Endodermal cell (in vitro differentiated cells): ENCODE measurements around the gene HCRTR1. TPM values are rescaled to one million over a fixed set of nuclear protein-coding genes. Genes with fewer than 3 reads are reported as not detected.

ENCODE experiments used
- DNase-seq: peaks from one replicate; pipeline ENCODE4 v3.0.0-alpha.2; 2017
- H3K27ac ChIP-seq: 2 replicates; pipeline ENCODE4 v1.5.1; 2013; ENCODE audit warnings: mild to moderate bottlenecking, low read depth, low read length, moderate library complexity
- H3K27me3 ChIP-seq: 2 replicates; pipeline ENCODE4 v1.6.1; 2013; ENCODE audit warnings: mild to moderate bottlenecking, low read length, moderate library complexity; ENCODE audit not compliant: insufficient read depth, control insufficient read depth, poor library complexity, severe bottlenecking
- H3K36me3 ChIP-seq: 2 replicates; pipeline ENCODE4 v1.7.0; 2013; ENCODE audit warnings: mild to moderate bottlenecking, low read length, moderate library complexity; ENCODE audit not compliant: control insufficient read depth, insufficient read depth
- H3K4me1 ChIP-seq: one replicate; pipeline ENCODE4 v1.7.0; 2013; ENCODE audit warnings: low read length; ENCODE audit not compliant: control insufficient read depth, insufficient read depth
- H3K4me3 ChIP-seq: 2 replicates; pipeline ENCODE4 v1.5.1; 2013; ENCODE audit warnings: mild to moderate bottlenecking, low read length, moderate library complexity
- H3K9ac ChIP-seq: 2 replicates; pipeline ENCODE4 v1.6.1; 2013; ENCODE audit warnings: mild to moderate bottlenecking, low read length, moderate library complexity; ENCODE audit not compliant: poor library complexity, severe bottlenecking; ENCODE audit errors: extremely low read depth
- H3K9me3 ChIP-seq: 2 replicates; pipeline ENCODE4 v1.6.1; 2013; ENCODE audit warnings: mild to moderate bottlenecking, low read length, moderate library complexity; ENCODE audit not compliant: control insufficient read depth
- H3K27ac Mint-ChIP-seq: 2 replicates; pipeline ENCODE4 v1.8.0; 2020; ENCODE audit warnings: mixed read lengths
- H3K27me3 Mint-ChIP-seq: 2 replicates; pipeline ENCODE4 v1.8.0; 2021; ENCODE audit warnings: mild to moderate bottlenecking, mixed read lengths; ENCODE audit not compliant: insufficient read depth
- H3K36me3 Mint-ChIP-seq: 2 replicates; pipeline ENCODE4 v1.8.0; 2020; ENCODE audit warnings: low read depth, mixed read lengths
- H3K4me1 Mint-ChIP-seq: 2 replicates; pipeline ENCODE4 v1.8.0; 2020; ENCODE audit warnings: mixed read lengths
- H3K4me3 Mint-ChIP-seq: 2 replicates; pipeline ENCODE4 v1.8.0; 2020; ENCODE audit warnings: mild to moderate bottlenecking, moderate library complexity, mixed read lengths
- H3K9me3 Mint-ChIP-seq: 2 replicates; pipeline ENCODE4 v1.8.0; 2020; ENCODE audit warnings: mild to moderate bottlenecking, mixed read lengths
- WGBS, 2 experiments: methylation state at CpG; one replicate each; pipeline versions ENCODE4 v1.1.5 to v1.1.7; 2013; ENCODE audit warnings: missing lambda C conversion rate in 2 of 2, mixed read lengths in 1 of 2; ENCODE audit not compliant: insufficient coverage in 1 of 2, insufficient read length in 1 of 2; 5-methylcytosine and 5-hydroxymethylcytosine counted together
- total RNA-seq, 2 donors: library from RNA; stranded (reverse); fragmentation: NEBNext Ultra II Directional in 1 of 2; extraction: Animal tissue kit (Norgen Biotek cat#: 25700) in 1 of 2; gene quantifications; 2 replicates in 1 of 2; 3 replicates in 1 of 2; pipeline ENCODE4 v1.2.1, GENCODE V29; 2021
- TF ChIP-seq, protein P1 (sequence below): fragments of 200-600 bp; sonication (generic); conservative IDR thresholded peaks from 2 replicates; pipeline ENCODE4 v1.5.0; 2021; ENCODE audit warnings: antibody characterized with exemption, mild to moderate bottlenecking

The HCRTR1 gene
- total RNA-seq, 2 donors from 2014 or later = not detected

DNA sequence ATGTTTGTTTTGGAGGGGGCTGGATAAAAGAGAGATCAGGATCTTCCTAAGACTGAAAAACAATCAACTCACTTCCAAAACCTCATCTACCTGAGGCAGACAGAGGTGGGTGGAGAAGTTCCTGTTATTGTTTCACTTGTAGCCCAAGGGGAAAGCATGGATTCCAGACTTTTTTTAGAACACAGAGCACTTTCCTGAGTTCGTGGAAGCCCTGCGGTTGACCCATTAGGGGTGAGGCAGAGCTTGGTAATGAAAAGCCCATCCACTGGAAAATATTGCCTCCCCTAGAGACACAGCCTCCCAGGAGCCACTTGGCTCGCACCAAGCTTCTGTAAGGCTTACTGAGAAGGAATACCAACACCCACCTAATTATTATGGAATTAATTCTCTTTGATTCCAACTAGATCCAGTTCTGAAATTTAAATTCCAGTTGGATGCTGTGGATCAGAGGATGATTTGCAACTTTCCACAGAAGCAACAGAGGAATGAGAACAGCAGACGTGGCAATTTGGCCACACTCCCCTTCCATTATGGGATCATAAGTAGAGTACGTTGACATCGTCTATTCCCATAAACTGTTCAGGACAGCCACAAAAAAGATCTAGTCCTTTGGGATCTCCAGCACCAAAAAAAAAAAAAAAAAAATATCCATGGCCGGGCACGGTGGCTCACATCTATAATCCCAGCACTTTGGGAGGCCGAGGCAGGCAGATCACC is 31.3 kb downstream of the HCRTR1 start:
- H3K27ac Mint-ChIP-seq = peak overlapping the region; percentile 23

DNA sequence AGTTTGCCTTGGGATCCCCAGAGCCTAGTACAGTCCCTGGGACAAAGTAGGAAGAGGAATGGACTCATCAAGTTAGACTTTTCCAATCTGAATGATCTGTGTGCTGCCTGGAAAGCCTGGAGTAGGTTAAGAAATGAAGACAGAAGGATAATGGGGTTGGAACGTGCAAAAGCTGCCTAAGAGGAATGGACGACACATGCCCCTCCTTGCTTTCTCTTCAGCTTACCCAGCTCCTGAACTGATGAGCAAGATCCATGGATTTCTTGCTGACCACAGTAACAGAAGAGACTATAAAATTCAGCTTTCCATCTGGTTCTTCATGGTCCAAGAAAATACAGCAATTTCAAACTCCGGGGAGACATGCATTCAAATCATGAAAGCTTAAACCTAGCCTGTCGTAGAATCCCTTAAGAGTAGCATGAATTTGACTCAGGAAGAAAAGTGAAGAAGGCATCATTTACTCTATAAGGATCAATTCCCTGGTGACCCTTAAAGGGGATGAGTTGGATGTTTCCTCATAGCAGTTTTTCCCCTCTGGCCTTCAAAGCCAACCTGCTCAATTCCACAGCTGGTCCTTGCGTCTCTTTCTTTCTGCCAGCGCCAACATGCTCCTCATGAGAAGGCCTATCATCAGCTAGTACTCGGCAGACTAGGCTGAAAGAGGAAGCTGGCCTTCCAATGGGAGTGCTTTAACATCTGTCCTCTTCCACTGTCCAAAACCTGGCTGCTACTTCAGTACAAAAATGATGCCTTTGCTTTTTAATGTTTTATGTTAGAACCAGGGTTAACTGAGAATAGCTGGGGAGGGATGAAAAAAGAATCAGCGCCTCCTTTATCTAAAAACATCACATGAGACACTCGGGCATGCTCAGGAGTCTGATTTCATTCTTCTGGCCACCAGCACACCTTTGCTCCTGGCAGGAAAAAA is 32.9 kb downstream of the HCRTR1 start:
- no peaks in the 10 kb centered on the region for H3K9me3 Mint-ChIP-seq
- TF ChIP-seq, protein P1, sequence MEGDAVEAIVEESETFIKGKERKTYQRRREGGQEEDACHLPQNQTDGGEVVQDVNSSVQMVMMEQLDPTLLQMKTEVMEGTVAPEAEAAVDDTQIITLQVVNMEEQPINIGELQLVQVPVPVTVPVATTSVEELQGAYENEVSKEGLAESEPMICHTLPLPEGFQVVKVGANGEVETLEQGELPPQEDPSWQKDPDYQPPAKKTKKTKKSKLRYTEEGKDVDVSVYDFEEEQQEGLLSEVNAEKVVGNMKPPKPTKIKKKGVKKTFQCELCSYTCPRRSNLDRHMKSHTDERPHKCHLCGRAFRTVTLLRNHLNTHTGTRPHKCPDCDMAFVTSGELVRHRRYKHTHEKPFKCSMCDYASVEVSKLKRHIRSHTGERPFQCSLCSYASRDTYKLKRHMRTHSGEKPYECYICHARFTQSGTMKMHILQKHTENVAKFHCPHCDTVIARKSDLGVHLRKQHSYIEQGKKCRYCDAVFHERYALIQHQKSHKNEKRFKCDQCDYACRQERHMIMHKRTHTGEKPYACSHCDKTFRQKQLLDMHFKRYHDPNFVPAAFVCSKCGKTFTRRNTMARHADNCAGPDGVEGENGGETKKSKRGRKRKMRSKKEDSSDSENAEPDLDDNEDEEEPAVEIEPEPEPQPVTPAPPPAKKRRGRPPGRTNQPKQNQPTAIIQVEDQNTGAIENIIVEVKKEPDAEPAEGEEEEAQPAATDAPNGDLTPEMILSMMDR = no peak
- 88 to 92% methylated on average over 9 of the region's 9 CpGs for WGBS, 2 experiments

More for the DNA sequence above, 31.3 kb downstream of the HCRTR1 start:
- Mint-ChIP-seq H3K36me3 (no peaks in the 10 kb centered on the region), H3K27me3 (no peaks in the 10 kb centered on the region), H3K9me3 (no peaks in the 10 kb centered on the region), H3K4me3 (peak overlapping the region; percentile 13), H3K4me1 (peaks cover 23% of the 10 kb centered on the region)
- Histone ChIP-seq H3K9ac (no peak overlapping the region), H3K27ac (no peak overlapping the region), H3K9me3 (no peaks in the 10 kb centered on the region), H3K27me3 (no peaks in the 10 kb centered on the region), H3K4me1 (peaks cover 10% of the 10 kb centered on the region), H3K4me3 (no peak overlapping the region), H3K36me3 (no peaks in the 10 kb centered on the region)
- 55 to 79% methylated on average over 3 to 9 of the region's 9 CpGs for WGBS, 2 experiments
- no peak for DNase-seq
- TF ChIP-seq, protein P1 = no peak

DNA sequence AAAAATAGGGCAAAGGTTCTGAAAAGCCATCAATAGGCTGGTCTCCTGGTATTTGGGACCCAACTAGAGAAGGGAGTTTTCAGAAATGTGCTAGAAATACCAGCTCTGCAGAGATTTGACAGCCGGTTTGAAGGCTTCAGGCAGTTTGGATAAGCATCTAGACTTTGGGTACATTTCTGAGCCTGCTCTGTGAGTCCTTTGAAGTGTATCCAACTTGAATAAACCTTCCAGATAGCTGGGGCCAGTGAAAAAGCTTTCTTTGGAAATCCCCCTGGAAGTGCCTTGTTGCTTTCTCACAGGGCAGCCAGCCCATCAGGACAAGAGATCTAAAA is 33.6 kb downstream of the HCRTR1 start:
- H3K36me3 ChIP-seq = no peaks in the 10 kb centered on the region
- Mint-ChIP-seq H3K9me3 (no peaks in the 10 kb centered on the region), H3K4me3 (no peak overlapping the region), H3K36me3 (no peaks in the 10 kb centered on the region), H3K4me1 (peaks cover 23% of the 10 kb centered on the region), H3K27ac (no peak overlapping the region), H3K27me3 (peaks cover 1% of the 10 kb centered on the region)
- H3K9ac ChIP-seq = no peak overlapping the region
- no peaks in the 10 kb centered on the region for H3K9me3 ChIP-seq
- 77 to 96% methylated on average over 1 of the region's 1 CpG for WGBS, 2 experiments
- no peak for DNase-seq
- peaks cover 14% of the 10 kb centered on the region for H3K4me1 ChIP-seq
- H3K27ac ChIP-seq = no peak overlapping the region
- no peak overlapping the region for H3K4me3 ChIP-seq
- H3K27me3 ChIP-seq = no peaks in the 10 kb centered on the region
- TF ChIP-seq, protein P1 = no peak

More for the DNA sequence above, 32.9 kb downstream of the HCRTR1 start:
- peaks cover 17% of the 10 kb centered on the region for H3K4me1 Mint-ChIP-seq
- DNase-seq = no peak
- no peak overlapping the region for H3K27ac Mint-ChIP-seq
- H3K27ac ChIP-seq = no peak overlapping the region
- H3K27me3 Mint-ChIP-seq = peaks cover under 1% of the 10 kb centered on the region
- H3K36me3 ChIP-seq = no peaks in the 10 kb centered on the region
- H3K9me3 ChIP-seq = no peaks in the 10 kb centered on the region
- no peak overlapping the region for H3K9ac ChIP-seq
- no peaks in the 10 kb centered on the region for H3K36me3 Mint-ChIP-seq
- no peak overlapping the region for H3K4me3 ChIP-seq
- H3K27me3 ChIP-seq = no peaks in the 10 kb centered on the region
- no peak overlapping the region for H3K4me3 Mint-ChIP-seq
- peaks cover 13% of the 10 kb centered on the region for H3K4me1 ChIP-seq
